Mucosa of stomach (tissue), 1 donor: ENCODE results near the gene BTNL8.
"Not testable (repeated sequence)": the region's sequence is repeated elsewhere in the genome, so short reads cannot be mapped to it uniquely, and the experiment has no call there.

Source experiments
- H3K27me3 ChIP-seq: one replicate; pipeline ENCODE4 v1.7.0; 2013; ENCODE audit warnings: mild to moderate bottlenecking, low read length; ENCODE audit not compliant: control insufficient read depth, insufficient read depth
- H3K36me3 ChIP-seq: one replicate; pipeline ENCODE4 v1.7.0; 2013; ENCODE audit warnings: low read length; ENCODE audit not compliant: control insufficient read depth, insufficient read depth
- H3K4me1 ChIP-seq: one replicate; pipeline ENCODE4 v1.7.0; 2013; ENCODE audit warnings: mild to moderate bottlenecking, low read length; ENCODE audit not compliant: control insufficient read depth, insufficient read depth
- H3K4me3 ChIP-seq: one replicate; pipeline ENCODE4 v1.7.0; 2013; ENCODE audit warnings: low read length
- H3K9ac ChIP-seq: one replicate; pipeline ENCODE4 v1.7.0; 2013; ENCODE audit warnings: mild to moderate bottlenecking, low read length, moderate library complexity
- H3K9me3 ChIP-seq: one replicate; pipeline ENCODE4 v1.7.0; 2013; ENCODE audit warnings: mild to moderate bottlenecking, low read length, moderate library complexity; ENCODE audit not compliant: control insufficient read depth
- donor health status: Pancreatic carcinoma.

The BTNL8 gene

GRCh38 chr5:180866985-180867384 is 32.0 kb upstream of the BTNL8 start:
- Histone ChIP-seq H3K4me3 (no peak overlapping the region), H3K36me3 (no peaks in the 10 kb centered on the region), H3K9ac (no peak overlapping the region)

GRCh38 chr5:180868960-180869359 is 30.0 kb upstream of the BTNL8 start:
- Histone ChIP-seq H3K4me3 (no peak overlapping the region), H3K4me1 (peaks cover 11% of the 10 kb centered on the region), H3K27me3 (no peaks in the 10 kb centered on the region), H3K9me3 (no peaks in the 10 kb centered on the region), H3K36me3 (no peaks in the 10 kb centered on the region), H3K9ac (no peak overlapping the region)

More at GRCh38 chr5:180866985-180867384, 32.0 kb upstream of the BTNL8 start:
- Histone ChIP-seq H3K9me3 (no peaks in the 10 kb centered on the region), H3K4me1 (peaks cover 6% of the 10 kb centered on the region), H3K27me3 (no peaks in the 10 kb centered on the region)

- Histone ChIP-seq H3K4me3 (no peak overlapping the region), H3K36me3 (no peaks in the 10 kb centered on the region), H3K9ac (peak overlapping the region; percentile 38), H3K9me3 (no peaks in the 10 kb centered on the region), H3K27me3 (no peaks in the 10 kb centered on the region), H3K4me1 (peaks cover 17% of the 10 kb centered on the region)
Observed at GRCh38 chr5:180869587-180869986, 29.4 kb upstream of the BTNL8 start.

GRCh38 chr5:180870276-180871068 is 28.5 kb upstream of the BTNL8 start:
- Histone ChIP-seq H3K36me3 (no peaks in the 10 kb centered on the region), H3K27me3 (no peaks in the 10 kb centered on the region), H3K4me3 (no peak overlapping the region), H3K9me3 (no peaks in the 10 kb centered on the region), H3K9ac (no peak overlapping the region), H3K4me1 (peaks cover 24% of the 10 kb centered on the region)

GRCh38 chr5:180872419-180872818 is 26.5 kb upstream of the BTNL8 start:
- Histone ChIP-seq H3K27me3 (no peaks in the 10 kb centered on the region), H3K9ac (no peak overlapping the region), H3K9me3 (no peaks in the 10 kb centered on the region), H3K4me1 (peaks cover 24% of the 10 kb centered on the region), H3K4me3 (no peak overlapping the region), H3K36me3 (no peaks in the 10 kb centered on the region)

- H3K4me3 ChIP-seq = no peak overlapping the region
- H3K27me3 ChIP-seq = no peaks in the 10 kb centered on the region
- no peaks in the 10 kb centered on the region for H3K36me3 ChIP-seq
- H3K9ac ChIP-seq = no peak overlapping the region
- H3K9me3 ChIP-seq = no peaks in the 10 kb centered on the region
- peaks cover 24% of the 10 kb centered on the region for H3K4me1 ChIP-seq
Observed at GRCh38 chr5:180873615-180874520, 25.1 kb upstream of the BTNL8 start.

- Histone ChIP-seq H3K4me1 (peaks cover 18% of the 10 kb centered on the region), H3K27me3 (no peaks in the 10 kb centered on the region), H3K4me3 (no peak overlapping the region), H3K9ac (no peak overlapping the region), H3K36me3 (no peaks in the 10 kb centered on the region), H3K9me3 (no peaks in the 10 kb centered on the region)
Observed at GRCh38 chr5:180874804-180875582, 24.0 kb upstream of the BTNL8 start.

- Histone ChIP-seq H3K4me3 (no peak overlapping the region), H3K4me1 (peaks cover 18% of the 10 kb centered on the region), H3K9me3 (no peaks in the 10 kb centered on the region), H3K36me3 (no peaks in the 10 kb centered on the region), H3K27me3 (no peaks in the 10 kb centered on the region), H3K9ac (no peak overlapping the region)
Observed at GRCh38 chr5:180875860-180876426, 23.0 kb upstream of the BTNL8 start.

GRCh38 chr5:180885845-180886529 is 13.0 kb upstream of the BTNL8 start:
- not testable (repeated sequence) for H3K27me3 ChIP-seq, H3K9ac ChIP-seq, H3K36me3 ChIP-seq, H3K4me3 ChIP-seq, H3K9me3 ChIP-seq
- H3K4me1 ChIP-seq = peaks cover 16% of the 10 kb centered on the region

- H3K9me3 ChIP-seq = no peaks in the 10 kb centered on the region
- H3K27me3 ChIP-seq = no peaks in the 10 kb centered on the region
- peaks cover 16% of the 10 kb centered on the region for H3K4me1 ChIP-seq
- no peak overlapping the region for H3K4me3 ChIP-seq
- no peak overlapping the region for H3K9ac ChIP-seq
- no peaks in the 10 kb centered on the region for H3K36me3 ChIP-seq
Observed at GRCh38 chr5:180889381-180889780, 9.6 kb upstream of the BTNL8 start.

GRCh38 chr5:180895330-180895729 is 3.6 kb upstream of the BTNL8 start:
- H3K36me3 ChIP-seq, H3K27me3 ChIP-seq, H3K4me3 ChIP-seq, H3K9me3 ChIP-seq, H3K9ac ChIP-seq: not testable (repeated sequence)
- H3K4me1 ChIP-seq = peaks cover 16% of the 10 kb centered on the region
